ENCODE results near the gene STAT6.
"Not testable (repeated sequence)": the region's sequence is repeated elsewhere in the genome, so short reads cannot be mapped to it uniquely, and the experiment has no call there.

The STAT6 gene

GRCh38 chr12:57124261-57124877 lies 13.2 kb upstream of the STAT6 start:
- DNase-seq = peak; percentile 36

GRCh38 chr12:57123813-57124212 lies 12.7 kb upstream of the STAT6 start:
- no peak for DNase-seq

GRCh38 chr12:57120718-57121117 lies 9.6 kb upstream of the STAT6 start:
- DNase-seq = not testable (repeated sequence)

GRCh38 chr12:57119294-57120085 lies 8.3 kb upstream of the STAT6 start:
- DNase-seq = no peak

- no peak for DNase-seq
Observed at GRCh38 chr12:57118711-57119271, 7.6 kb upstream of the STAT6 start.

GRCh38 chr12:57116580-57117281 lies 5.6 kb upstream of the STAT6 start:
- no peak for DNase-seq

GRCh38 chr12:57112492-57113294 lies 1.5 kb upstream of the STAT6 start:
- DNase-seq = no peak

- no peak for DNase-seq
Observed at GRCh38 chr12:57110104-57111030, 795 bp downstream of the STAT6 start.

GRCh38 chr12:57109207-57110103 lies 1.7 kb downstream of the STAT6 start:
- no peak for DNase-seq

GRCh38 chr12:57107456-57108155 lies 3.6 kb downstream of the STAT6 start:
- no peak for DNase-seq

- no peak for DNase-seq
Observed at GRCh38 chr12:57106021-57106708, 5.0 kb downstream of the STAT6 start.

GRCh38 chr12:57105011-57105753 lies 6.0 kb downstream of the STAT6 start:
- DNase-seq = no peak

GRCh38 chr12:57104292-57104910 lies 6.8 kb downstream of the STAT6 start:
- no peak for DNase-seq

GRCh38 chr12:57103856-57104255 lies 7.3 kb downstream of the STAT6 start:
- no peak for DNase-seq

GRCh38 chr12:57101892-57102695 lies 9.1 kb downstream of the STAT6 start:
- no peak for DNase-seq

GRCh38 chr12:57099766-57100165 lies 11.4 kb downstream of the STAT6 start:
- no peak for DNase-seq

Measured in NCI-H1417 treated with DMSO at 0.1 percent for 48 hours (cell line).